Body of pancreas (tissue), 4 donors: ENCODE results near the gene NRP2.

Source experiments
- CTCF ChIP-seq, 7 experiments: fragments of 450-650 bp in 4 of 7; fragments of 200-600 bp in 3 of 7; sonication (generic) in 3 of 7; IDR thresholded peaks; one replicate each; pipeline ENCODE4 v1.5.1; 2016 to 2019; ENCODE audit warnings: antibody characterized with exemption in 7 of 7
- POLR2A ChIP-seq, 3 donors: fragments of 450-650 bp; IDR thresholded peaks; one replicate each; pipeline ENCODE4 v1.6.1; 2016; ENCODE audit warnings: antibody characterized with exemption in 3 of 3, mild to moderate bottlenecking in 2 of 3

DNA sequence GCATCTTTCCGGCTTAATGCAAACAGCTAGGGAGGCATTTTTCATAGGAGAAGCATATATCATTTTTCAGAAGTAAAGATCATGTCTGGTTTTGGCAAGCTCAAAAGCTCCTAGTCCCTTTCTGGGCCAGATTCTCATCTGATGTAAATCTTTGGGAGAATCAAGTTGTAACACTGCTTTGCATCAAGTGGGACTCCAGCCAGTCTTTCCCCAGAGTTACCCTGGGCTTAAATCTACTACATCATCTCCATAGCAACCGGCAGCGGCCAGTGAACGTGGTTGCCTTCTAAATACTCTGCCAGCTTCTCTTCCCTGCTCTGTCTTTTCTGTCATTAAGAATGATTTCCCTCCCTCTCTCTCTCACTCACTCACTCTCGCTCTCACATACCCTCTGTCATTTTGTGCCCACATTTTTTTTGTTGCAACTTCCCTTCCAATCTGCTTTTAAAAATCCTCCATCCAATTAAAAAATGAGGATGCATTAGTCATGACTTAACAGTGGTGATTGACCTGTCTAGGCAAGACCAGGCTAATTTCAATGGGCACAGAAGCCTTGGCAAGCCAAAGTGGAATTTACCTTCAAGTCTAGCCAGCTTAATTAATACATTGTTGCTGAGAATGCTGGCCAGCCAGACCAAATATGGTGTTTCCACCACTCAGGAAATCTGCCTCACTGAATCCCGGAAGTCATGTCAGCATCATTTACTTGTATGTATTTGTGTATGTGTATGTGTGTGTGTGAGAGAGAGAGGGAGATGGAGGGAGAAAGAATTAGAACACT, 93.0 kb downstream of the NRP2 start:
- no peak for TF ChIP-seq POLR2A (IDR thresholded peaks at IDR 0.05)
- no peak for TF ChIP-seq CTCF (IDR thresholded peaks at IDR 0.05)
